ENCODE results near the gene HTR1D. TPM values are rescaled to one million over a fixed set of nuclear protein-coding genes. Genes with fewer than 3 reads are reported as not detected.
"Not testable (repeated sequence)": the region's sequence is repeated elsewhere in the genome, so short reads cannot be mapped to it uniquely, and the experiment has no call there.

The HTR1D gene, protein sequence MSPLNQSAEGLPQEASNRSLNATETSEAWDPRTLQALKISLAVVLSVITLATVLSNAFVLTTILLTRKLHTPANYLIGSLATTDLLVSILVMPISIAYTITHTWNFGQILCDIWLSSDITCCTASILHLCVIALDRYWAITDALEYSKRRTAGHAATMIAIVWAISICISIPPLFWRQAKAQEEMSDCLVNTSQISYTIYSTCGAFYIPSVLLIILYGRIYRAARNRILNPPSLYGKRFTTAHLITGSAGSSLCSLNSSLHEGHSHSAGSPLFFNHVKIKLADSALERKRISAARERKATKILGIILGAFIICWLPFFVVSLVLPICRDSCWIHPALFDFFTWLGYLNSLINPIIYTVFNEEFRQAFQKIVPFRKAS
- not detected for total RNA-seq

DNA sequence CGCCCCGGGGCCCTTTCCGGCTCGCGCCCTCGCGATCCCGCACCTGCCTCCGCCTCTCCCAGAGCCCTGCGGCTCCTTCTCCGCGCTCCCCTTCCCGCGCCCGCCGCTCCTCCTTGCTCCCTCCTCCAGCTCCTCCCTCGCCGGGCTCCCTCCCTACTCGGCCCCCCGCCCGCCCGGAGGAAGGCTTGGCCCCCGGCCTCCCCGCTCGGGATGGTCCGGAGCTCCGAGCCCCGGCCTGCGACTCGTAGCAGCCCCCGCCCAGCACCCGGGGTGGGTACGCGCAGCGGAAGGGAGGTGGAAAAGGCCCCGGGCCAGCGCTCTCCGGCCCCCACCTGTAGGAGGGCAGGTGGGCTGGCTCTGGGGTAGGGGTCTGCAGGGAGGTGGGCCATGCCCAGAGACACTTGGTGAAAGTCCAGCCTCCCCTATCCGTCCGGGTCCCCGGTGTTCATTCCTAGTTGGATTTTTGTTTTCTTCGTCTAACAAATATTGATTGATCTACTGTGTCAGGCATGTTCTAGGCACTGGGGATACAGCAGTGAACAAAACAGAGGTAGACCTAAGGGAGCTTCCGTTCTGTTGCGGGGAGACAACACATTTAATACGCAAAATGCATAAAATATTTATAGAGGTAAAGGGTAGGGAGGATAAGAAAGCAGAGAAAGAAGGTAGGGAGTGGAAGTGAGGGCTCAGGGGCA lies at the start of gene HTR1D:
Gene HTR1D, minus strand, starts transcription at position 82 of the 695 bp plus-strand sequence. CDS start 23,283 bp downstream, outside the sequence.
- Mint-ChIP-seq H3K9me3 (ENCODE audit: insufficient read depth) (no peaks in the 10 kb centered on the region), H3K4me1 (ENCODE audit: low read depth) (peaks cover 4% of the 10 kb centered on the region), H3K36me3 (ENCODE audit: low read depth) (no peaks in the 10 kb centered on the region), H3K27me3 (ENCODE audit: low read depth) (peaks cover 65% of the 10 kb centered on the region), H3K4me3 (peak within 1 kb of the TSS; percentile 12), H3K27ac (no peak within 1 kb of the TSS)
- CTCF ChIA-PET, result interaction anchor here (0.7 to 2.6 kb wide), 6 partner anchors 66 to 322 kb away, joined by 3 to 9 read pairs (median 3); no protein-coding TSS in a partner anchor
- peak; percentile 34 for ATAC-seq
- POLR2A ChIA-PET, result no interaction called here
- DNase-seq, result no peak

DNA sequence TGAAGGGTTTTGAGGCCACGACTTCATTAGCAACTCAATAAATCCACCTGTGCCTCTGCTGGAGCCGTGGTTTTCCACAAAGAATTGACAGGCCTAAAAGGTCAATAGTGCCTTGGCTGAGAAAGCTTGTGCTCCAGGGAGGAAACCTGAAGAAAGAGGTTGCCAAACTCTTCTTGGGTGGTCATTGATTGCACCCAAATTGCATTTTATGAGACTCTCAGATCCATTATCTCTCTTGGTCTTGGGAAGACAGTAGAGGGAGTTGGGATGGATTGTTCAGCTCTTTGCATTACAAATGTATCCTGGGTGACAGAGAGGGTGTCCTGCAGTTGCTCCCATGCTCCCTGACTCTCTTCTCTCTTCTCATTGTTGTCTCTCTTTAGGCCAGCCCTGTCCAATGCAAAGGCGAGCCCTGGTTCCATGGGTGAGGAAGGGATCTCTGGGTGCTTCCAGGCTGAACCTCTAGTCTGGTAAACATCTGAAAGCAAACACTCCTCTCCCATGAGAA lies 46.1 kb upstream of the HTR1D start:
- ChIA-PET CTCF (no interaction called here), POLR2A (interaction anchor here (1.1 kb wide), 1 partner anchor 24 kb away, joined by 4 read pairs; no protein-coding TSS in a partner anchor)
- ATAC-seq, result no peak
- Mint-ChIP-seq H3K27me3 (ENCODE audit: low read depth) (peaks cover 5% of the 10 kb centered on the region), H3K4me3 (no peak overlapping the region), H3K4me1 (ENCODE audit: low read depth) (no peaks in the 10 kb centered on the region), H3K36me3 (ENCODE audit: low read depth) (no peaks in the 10 kb centered on the region), H3K9me3 (ENCODE audit: insufficient read depth) (no peaks in the 10 kb centered on the region), H3K27ac (no peak overlapping the region)
- no peak for DNase-seq

- H3K9me3 Mint-ChIP-seq (ENCODE audit: insufficient read depth); H3K4me1 Mint-ChIP-seq (ENCODE audit: low read depth); H3K36me3 Mint-ChIP-seq (ENCODE audit: low read depth); H3K27ac Mint-ChIP-seq; H3K4me3 Mint-ChIP-seq; ATAC-seq; DNase-seq; POLR2A ChIA-PET; CTCF ChIA-PET; H3K27me3 Mint-ChIP-seq (ENCODE audit: low read depth): not testable (repeated sequence)
These were observed 40.8 kb upstream of the HTR1D start for GRCh38 chr1:23258082-23258481.

DNA sequence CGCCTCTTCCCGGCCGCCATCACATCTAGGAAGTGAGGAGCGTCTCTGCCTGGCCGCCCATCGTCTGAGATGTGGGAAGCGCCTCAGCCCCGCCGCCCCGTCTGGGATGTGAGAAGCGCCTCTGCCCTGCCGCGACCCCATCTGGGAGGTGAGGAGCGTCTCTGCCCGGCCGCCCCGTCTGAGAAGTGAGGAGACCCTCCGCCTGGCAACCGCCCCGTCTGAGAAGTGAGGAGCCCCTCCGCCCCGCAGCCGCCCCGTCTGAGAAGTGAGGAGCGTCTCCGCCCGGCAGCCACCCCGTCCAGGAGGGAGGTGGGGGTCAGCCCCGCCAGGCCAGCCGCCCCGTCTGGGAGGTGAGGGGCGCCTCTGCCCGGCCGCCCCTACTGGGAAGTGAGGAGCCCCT lies 40.1 kb upstream of the HTR1D start:
- ATAC-seq, CTCF ChIA-PET: not testable (repeated sequence)

GRCh38 chr1:23254584-23254983 lies 37.3 kb upstream of the HTR1D start:
- ATAC-seq (no peak), DNase-seq (no peak)
- ChIA-PET POLR2A (no interaction called here), CTCF (no interaction called here)
- H3K4me1 Mint-ChIP-seq (ENCODE audit: low read depth), result no peaks in the 10 kb centered on the region
- H3K9me3 Mint-ChIP-seq (ENCODE audit: insufficient read depth), result no peaks in the 10 kb centered on the region
- peaks cover 3% of the 10 kb centered on the region for H3K27me3 Mint-ChIP-seq (ENCODE audit: low read depth)
- H3K4me3 Mint-ChIP-seq, result no peak overlapping the region
- no peaks in the 10 kb centered on the region for H3K36me3 Mint-ChIP-seq (ENCODE audit: low read depth)
- H3K27ac Mint-ChIP-seq, result no peak overlapping the region

More for the DNA sequence above, 40.1 kb upstream of the HTR1D start:
- H3K36me3 Mint-ChIP-seq (ENCODE audit: low read depth); H3K27me3 Mint-ChIP-seq (ENCODE audit: low read depth); H3K4me3 Mint-ChIP-seq; POLR2A ChIA-PET; H3K4me1 Mint-ChIP-seq (ENCODE audit: low read depth); H3K9me3 Mint-ChIP-seq (ENCODE audit: insufficient read depth); H3K27ac Mint-ChIP-seq; DNase-seq: not testable (repeated sequence)

DNA sequence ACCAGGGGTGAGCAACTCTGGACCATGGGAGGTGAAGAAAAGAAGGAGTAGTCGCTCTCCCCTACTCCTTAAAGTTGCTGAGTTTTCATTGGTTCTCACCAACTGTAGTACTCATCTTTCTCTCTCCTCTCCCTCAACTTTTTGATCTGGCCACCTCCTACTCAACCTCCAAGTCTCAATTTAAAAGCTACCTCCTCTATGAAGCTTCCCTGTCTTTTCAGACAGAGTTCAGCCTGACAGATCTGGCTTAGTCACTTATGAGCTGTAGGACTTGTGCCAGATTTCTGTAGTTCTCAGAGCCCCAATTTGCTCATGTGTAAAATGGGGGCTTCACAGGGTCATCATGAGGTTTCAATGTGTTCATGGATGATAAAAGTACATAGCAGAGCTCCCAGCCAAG lies 34.5 kb upstream of the HTR1D start:
- no peaks in the 10 kb centered on the region for H3K9me3 Mint-ChIP-seq (ENCODE audit: insufficient read depth)
- H3K4me3 Mint-ChIP-seq, result no peak overlapping the region
- H3K36me3 Mint-ChIP-seq (ENCODE audit: low read depth), result no peaks in the 10 kb centered on the region
- CTCF ChIA-PET, result no interaction called here
- H3K27ac Mint-ChIP-seq, result no peak overlapping the region
- H3K4me1 Mint-ChIP-seq (ENCODE audit: low read depth), result no peaks in the 10 kb centered on the region
- POLR2A ChIA-PET, result no interaction called here
- DNase-seq, result no peak
- ATAC-seq, result no peak
- H3K27me3 Mint-ChIP-seq (ENCODE audit: low read depth), result peaks cover 4% of the 10 kb centered on the region

- H3K4me1 Mint-ChIP-seq (ENCODE audit: low read depth), result no peaks in the 10 kb centered on the region
These were observed 32.6 kb upstream of the HTR1D start for GRCh38 chr1:23249787-23250454.

DNA sequence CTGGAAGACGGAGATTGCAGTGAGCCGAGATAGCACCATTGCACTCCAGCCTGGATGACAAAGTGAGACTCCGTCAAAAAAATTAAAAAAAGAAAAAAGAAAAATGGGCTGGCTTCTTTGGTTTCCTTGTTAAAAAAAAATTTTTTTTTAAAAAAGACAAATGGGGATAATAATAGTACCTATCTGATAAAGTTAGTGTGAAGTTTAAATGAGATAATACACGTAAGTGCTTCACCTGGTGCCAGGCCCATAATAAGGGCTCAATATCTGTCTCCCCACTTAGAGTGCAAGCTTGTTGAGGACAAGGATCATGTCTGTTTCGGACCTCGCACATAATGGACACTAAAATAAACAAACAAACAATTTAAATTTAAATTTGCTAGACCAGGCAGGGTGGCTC lies 30.0 kb upstream of the HTR1D start:
- ChIA-PET CTCF (no interaction called here), POLR2A (no interaction called here)
- H3K36me3 Mint-ChIP-seq (ENCODE audit: low read depth), result no peaks in the 10 kb centered on the region
- DNase-seq, result no peak
- H3K4me3 Mint-ChIP-seq, result no peak overlapping the region
- H3K27ac Mint-ChIP-seq, result no peak overlapping the region
- H3K9me3 Mint-ChIP-seq (ENCODE audit: insufficient read depth), result no peaks in the 10 kb centered on the region
- H3K27me3 Mint-ChIP-seq (ENCODE audit: low read depth), result peaks cover 4% of the 10 kb centered on the region
- no peaks in the 10 kb centered on the region for H3K4me1 Mint-ChIP-seq (ENCODE audit: low read depth)
- no peak for ATAC-seq

More at GRCh38 chr1:23249787-23250454, 32.6 kb upstream of the HTR1D start:
- Mint-ChIP-seq H3K36me3 (ENCODE audit: low read depth) (no peaks in the 10 kb centered on the region), H3K4me3 (no peak overlapping the region), H3K27ac (no peak overlapping the region), H3K27me3 (ENCODE audit: low read depth) (peaks cover 4% of the 10 kb centered on the region), H3K9me3 (ENCODE audit: insufficient read depth) (no peaks in the 10 kb centered on the region)
- ATAC-seq (no peak), DNase-seq (no peak)
- ChIA-PET POLR2A (no interaction called here), CTCF (interaction anchor here (0.7 to 0.8 kb wide), 2 partner anchors 66 to 543 kb away, joined by 3 read pairs; no protein-coding TSS in a partner anchor)

DNA sequence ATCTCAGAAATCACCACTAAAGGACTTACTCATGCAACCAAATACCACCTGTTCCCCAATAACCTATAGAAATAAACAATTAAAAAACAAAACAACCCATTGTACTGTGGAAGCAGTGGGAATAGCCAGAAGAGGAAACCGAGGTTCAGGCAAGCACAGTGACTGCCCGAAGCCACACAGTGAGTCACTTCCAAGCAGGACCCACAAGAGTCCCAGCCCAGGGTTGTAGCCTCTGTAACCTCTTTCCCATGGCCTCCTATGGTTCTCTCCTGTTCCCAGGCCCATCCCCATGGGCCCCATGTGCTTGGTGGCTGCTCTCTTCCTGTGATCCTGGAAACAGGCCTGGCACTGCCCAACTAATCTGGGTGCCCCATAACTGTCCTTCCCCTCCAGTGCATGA lies 29.0 kb upstream of the HTR1D start:
- ChIA-PET POLR2A (no interaction called here), CTCF (no interaction called here)
- Mint-ChIP-seq H3K27ac (no peak overlapping the region), H3K9me3 (ENCODE audit: insufficient read depth) (no peaks in the 10 kb centered on the region), H3K27me3 (ENCODE audit: low read depth) (peaks cover 4% of the 10 kb centered on the region), H3K36me3 (ENCODE audit: low read depth) (no peaks in the 10 kb centered on the region), H3K4me1 (ENCODE audit: low read depth) (no peaks in the 10 kb centered on the region), H3K4me3 (no peak overlapping the region)
- no peak for DNase-seq
- no peak for ATAC-seq

- ChIA-PET CTCF (no interaction called here), POLR2A (interaction anchor here (0.6 kb wide), 1 partner anchor 55 kb away, joined by 3 read pairs; no protein-coding TSS in a partner anchor)
- H3K4me1 Mint-ChIP-seq (ENCODE audit: low read depth), result no peaks in the 10 kb centered on the region
- no peak overlapping the region for H3K4me3 Mint-ChIP-seq
- no peak for ATAC-seq
- no peak overlapping the region for H3K27ac Mint-ChIP-seq
- no peaks in the 10 kb centered on the region for H3K9me3 Mint-ChIP-seq (ENCODE audit: insufficient read depth)
- no peaks in the 10 kb centered on the region for H3K27me3 Mint-ChIP-seq (ENCODE audit: low read depth)
- DNase-seq, result no peak
- H3K36me3 Mint-ChIP-seq (ENCODE audit: low read depth), result no peaks in the 10 kb centered on the region
These were observed 27.0 kb upstream of the HTR1D start for GRCh38 chr1:23244256-23244761.

GRCh38 chr1:23242414-23242813 lies 25.1 kb upstream of the HTR1D start:
- Mint-ChIP-seq H3K4me3 (no peak overlapping the region), H3K36me3 (ENCODE audit: low read depth) (no peaks in the 10 kb centered on the region), H3K27me3 (ENCODE audit: low read depth) (peaks cover 2% of the 10 kb centered on the region), H3K4me1 (ENCODE audit: low read depth) (no peaks in the 10 kb centered on the region), H3K9me3 (ENCODE audit: insufficient read depth) (no peaks in the 10 kb centered on the region), H3K27ac (no peak overlapping the region)
- no peak for ATAC-seq
- DNase-seq, result no peak
- ChIA-PET POLR2A (no interaction called here), CTCF (no interaction called here)

Measured in activated CD8-positive, alpha-beta T cell treated with anti-CD3 and anti-CD28 coated beads, Interleukin-2, amount 10 ng/mL, durations not matched to agents 7 days and 5 days (primary cell).